ENCODE results near the gene PIPOX.

PIPOX gene

DNA sequence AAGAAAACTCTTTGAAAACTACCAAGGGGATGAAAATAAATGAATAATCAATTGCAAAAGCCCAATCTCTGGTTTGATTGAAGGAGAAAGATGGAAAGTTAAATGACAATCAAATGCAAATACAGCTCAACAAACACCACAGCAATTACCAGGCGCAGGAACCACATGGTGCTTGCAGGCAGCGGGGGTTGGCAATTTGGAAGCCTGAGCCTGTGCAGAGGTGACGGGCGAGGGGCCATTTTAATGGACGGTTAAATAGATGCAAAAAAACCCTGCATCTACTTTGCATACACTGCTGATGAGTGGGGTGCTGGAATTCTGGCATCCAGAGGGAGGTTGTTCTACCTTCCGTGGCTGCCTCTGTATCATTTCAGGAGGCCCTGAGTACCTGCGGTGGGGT is 32.4 kb upstream of the PIPOX start:
- Mint-ChIP-seq H3K27me3 (ENCODE audit: low read depth) (peaks cover 43% of the 10 kb centered on the region), H3K9me3 (no peaks in the 10 kb centered on the region), H3K4me3 (no peak overlapping the region), H3K36me3 (ENCODE audit: low read depth) (no peaks in the 10 kb centered on the region), H3K27ac (no peak overlapping the region), H3K4me1 (ENCODE audit: low read depth) (peaks cover 3% of the 10 kb centered on the region)

DNA sequence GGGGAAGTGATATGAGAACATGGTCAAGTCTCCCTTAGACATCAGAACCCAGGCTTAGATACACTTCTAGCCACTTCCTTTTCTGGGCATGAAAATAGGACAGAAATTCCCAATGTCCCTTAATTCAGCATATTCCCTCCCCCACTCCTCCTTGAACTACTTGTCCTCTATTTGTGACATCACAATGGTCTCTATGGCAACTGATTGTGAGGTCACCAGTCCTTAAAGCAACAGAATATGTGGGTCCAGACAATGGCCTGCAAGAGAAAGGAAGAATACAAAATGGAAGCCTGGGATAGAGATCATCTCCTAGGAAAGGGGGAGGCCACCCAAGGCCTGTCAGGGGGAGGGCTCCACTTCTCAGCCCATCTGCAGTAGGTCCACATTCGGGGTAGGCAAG is 30.4 kb upstream of the PIPOX start:
- Mint-ChIP-seq H3K27ac (no peak overlapping the region), H3K36me3 (ENCODE audit: low read depth) (no peaks in the 10 kb centered on the region), H3K27me3 (ENCODE audit: low read depth) (peaks cover 37% of the 10 kb centered on the region), H3K4me1 (ENCODE audit: low read depth) (no peaks in the 10 kb centered on the region), H3K9me3 (no peaks in the 10 kb centered on the region), H3K4me3 (no peak overlapping the region)

DNA sequence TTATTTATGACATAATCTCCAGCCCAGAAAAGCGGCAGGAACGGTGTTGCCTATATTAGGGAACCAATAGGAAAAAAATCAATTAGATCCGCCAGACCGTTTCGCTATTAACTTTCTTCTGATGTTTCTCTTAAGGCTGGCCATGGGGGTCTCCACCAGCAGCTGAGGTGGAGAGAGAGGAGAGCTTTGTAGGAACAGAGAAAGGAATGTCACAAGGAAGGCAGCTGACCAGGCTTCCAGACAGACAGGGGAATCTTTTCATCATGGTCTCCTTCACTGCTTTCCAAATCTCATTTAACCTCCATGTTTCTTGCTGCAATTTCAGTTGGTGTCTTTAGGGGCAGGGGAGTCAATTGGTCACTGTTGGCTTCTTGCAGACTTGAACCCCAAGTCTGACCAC is 28.2 kb upstream of the PIPOX start:
- no peak overlapping the region for H3K27ac Mint-ChIP-seq
- H3K4me3 Mint-ChIP-seq, result no peak overlapping the region
- H3K36me3 Mint-ChIP-seq (ENCODE audit: low read depth), result no peaks in the 10 kb centered on the region
- H3K9me3 Mint-ChIP-seq, result no peaks in the 10 kb centered on the region
- H3K27me3 Mint-ChIP-seq (ENCODE audit: low read depth), result peaks cover 38% of the 10 kb centered on the region
- peaks cover 4% of the 10 kb centered on the region for H3K4me1 Mint-ChIP-seq (ENCODE audit: low read depth)

DNA sequence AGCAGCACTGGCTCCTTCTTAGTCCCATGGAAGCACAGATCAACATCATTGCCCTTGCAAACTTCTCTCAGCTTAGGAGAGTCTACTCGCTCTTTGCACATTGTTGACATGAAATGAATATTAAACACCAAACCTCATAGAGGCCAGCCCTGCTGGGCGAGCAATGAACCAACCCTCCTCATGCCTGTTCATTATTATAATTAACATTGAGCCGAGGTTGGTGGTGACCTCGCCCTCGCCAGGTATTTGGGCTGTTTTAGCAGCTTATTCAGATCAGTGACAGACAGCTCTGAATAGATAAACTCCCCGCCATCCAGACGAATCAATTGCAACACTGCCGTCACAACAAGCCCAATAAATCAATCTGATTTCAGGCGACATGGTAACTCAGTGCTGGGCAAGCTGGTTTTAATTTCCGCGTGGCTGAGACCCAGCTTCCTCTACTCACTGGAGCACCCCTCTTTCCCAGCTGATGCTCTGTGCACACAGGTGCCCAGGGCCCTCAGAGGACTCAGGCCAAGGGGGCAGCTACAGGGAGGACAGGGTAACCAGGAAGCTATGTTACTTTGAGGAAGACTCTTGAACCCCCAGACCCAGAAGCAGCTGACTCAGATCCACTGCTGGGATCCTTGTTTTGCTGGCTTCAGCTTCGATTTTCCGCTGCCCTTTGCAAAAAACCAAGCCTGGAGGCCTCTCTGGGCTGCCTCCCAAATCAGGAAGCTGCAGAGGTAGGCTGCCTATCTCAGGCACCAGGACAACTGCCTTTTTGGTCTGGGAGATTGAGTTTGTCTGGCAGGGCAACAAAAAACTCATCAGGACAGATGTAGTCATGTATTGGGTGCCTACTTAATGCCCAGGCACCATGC is 26.4 kb upstream of the PIPOX start:
- H3K27me3 Mint-ChIP-seq (ENCODE audit: low read depth), result peaks cover 41% of the 10 kb centered on the region

DNA sequence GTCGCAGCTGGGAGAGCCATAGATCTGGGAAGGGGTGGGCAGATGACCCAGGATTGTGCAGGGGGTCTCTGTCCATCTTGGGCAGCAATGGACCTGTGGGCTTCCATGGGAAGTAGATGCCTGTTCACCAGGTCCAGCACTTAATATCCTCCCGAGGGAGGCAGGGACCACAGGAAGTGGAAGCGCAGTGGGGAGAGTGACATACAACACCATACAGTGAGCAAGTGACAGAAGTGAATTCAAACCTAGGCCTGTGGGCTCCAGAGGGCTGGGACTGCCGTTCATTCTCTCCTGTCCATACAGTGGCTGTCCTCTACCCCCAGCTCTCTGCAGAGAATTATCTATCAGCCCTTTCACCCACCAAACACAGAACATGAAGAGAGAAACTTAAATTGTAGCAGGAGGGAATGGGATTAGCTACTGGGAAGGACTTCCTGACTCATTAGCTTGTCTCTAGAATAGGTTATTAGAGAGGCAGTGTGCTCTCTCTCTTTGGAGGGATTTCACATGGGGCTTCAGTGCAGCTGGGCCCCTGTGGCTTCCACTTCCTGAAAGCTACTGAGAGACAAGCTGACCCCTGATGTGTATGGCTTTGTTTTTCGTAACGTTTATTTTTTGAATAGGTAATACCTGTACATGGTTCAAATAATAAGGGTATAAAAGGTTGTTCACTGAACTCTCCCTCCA is 24.0 kb upstream of the PIPOX start:
- peaks cover 6% of the 10 kb centered on the region for H3K4me1 Mint-ChIP-seq (ENCODE audit: low read depth)
- H3K27ac Mint-ChIP-seq, result no peak overlapping the region
- H3K9me3 Mint-ChIP-seq, result no peaks in the 10 kb centered on the region
- peaks cover 1% of the 10 kb centered on the region for H3K36me3 Mint-ChIP-seq (ENCODE audit: low read depth)
- peaks cover 59% of the 10 kb centered on the region for H3K27me3 Mint-ChIP-seq (ENCODE audit: low read depth)
- H3K4me3 Mint-ChIP-seq, result no peak overlapping the region

More for the DNA sequence above, 26.4 kb upstream of the PIPOX start:
- Mint-ChIP-seq H3K4me1 (ENCODE audit: low read depth) (peaks cover 6% of the 10 kb centered on the region), H3K9me3 (no peaks in the 10 kb centered on the region), H3K4me3 (no peak overlapping the region), H3K27ac (no peak overlapping the region), H3K36me3 (ENCODE audit: low read depth) (peaks cover 1% of the 10 kb centered on the region)

DNA sequence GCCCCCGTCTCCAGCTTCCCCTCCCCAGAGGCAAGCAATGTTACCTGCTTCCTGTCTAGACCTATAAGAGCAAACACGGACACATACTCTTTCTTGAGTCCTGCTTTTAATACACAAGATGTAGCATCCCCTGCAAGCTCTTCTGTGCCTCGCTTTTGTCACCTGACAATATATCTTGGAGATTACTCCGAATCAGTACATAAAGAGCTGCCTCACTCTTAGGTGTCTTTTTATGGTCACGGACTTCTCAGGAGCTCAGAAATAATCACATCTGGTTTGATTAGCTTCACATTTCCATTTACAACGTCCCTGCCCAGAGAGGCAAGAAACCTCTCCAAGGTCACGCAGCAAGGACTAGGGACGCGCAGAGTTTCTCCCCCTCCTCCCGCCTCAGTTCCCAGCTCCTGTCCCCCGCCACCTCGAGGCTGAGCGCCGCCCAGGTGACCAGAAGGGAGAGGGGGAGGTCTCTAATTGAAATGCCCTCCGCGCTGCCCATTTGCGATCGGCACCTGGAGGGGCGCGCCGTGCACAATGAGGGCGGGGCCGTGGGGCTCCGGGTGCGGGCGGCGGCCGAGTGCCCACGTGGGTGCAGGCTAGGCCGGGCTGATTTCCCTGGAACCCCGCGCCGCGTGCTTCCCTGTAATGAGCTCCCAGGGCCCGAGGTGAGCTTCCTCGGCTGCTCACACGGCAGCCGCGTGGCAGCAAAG is 23.3 kb upstream of the PIPOX start:
- peaks cover 55% of the 10 kb centered on the region for H3K27me3 Mint-ChIP-seq (ENCODE audit: low read depth)
- peaks cover 6% of the 10 kb centered on the region for H3K4me1 Mint-ChIP-seq (ENCODE audit: low read depth)
- peaks cover 1% of the 10 kb centered on the region for H3K36me3 Mint-ChIP-seq (ENCODE audit: low read depth)
- H3K27ac Mint-ChIP-seq, result no peak overlapping the region
- no peaks in the 10 kb centered on the region for H3K9me3 Mint-ChIP-seq
- H3K4me3 Mint-ChIP-seq, result no peak overlapping the region

DNA sequence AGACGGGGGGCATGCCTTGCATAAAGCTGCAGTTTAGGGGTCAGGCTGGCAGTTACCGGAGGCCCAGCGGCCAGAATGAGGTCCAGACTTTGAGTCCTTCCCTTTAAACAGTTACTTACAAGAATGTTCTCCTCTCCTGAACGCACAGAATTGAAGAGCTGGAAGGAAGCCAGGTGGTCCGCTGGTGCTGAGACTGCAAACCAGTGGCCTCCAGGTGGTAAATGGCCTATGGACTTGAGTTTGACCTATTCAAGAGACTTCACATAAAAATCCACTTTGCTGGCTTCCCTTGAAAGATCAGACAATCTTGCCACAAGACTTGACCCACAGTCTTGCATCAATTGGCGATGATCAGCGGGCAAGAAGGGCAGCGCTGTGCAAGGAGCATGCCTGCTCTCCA is 22.4 kb upstream of the PIPOX start:
- Mint-ChIP-seq H3K36me3 (ENCODE audit: low read depth) (peaks cover 1% of the 10 kb centered on the region), H3K9me3 (no peaks in the 10 kb centered on the region), H3K27ac (no peak overlapping the region), H3K4me1 (ENCODE audit: low read depth) (peaks cover 6% of the 10 kb centered on the region), H3K27me3 (ENCODE audit: low read depth) (peaks cover 55% of the 10 kb centered on the region), H3K4me3 (no peak overlapping the region)

DNA sequence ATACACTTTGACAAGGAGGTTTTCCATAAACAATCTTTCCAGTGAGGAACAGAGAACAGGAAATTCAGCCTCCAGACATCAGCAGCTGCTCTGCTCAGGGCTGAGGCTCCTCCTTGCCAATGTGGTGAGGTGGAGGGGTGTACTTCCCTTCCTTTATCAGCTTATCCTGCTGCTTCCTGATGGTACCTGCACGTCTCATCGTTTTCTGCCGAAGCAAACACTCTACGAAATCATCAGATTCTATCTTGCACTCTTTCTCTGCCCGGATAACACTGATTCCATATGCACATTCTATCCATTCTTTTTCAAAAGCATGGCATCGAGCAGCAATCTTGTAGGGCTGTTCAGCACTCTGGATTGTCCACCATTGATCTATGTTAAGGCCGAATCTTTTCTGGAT is 21.7 kb upstream of the PIPOX start:
- Mint-ChIP-seq H3K36me3 (ENCODE audit: low read depth) (peaks cover 1% of the 10 kb centered on the region), H3K9me3 (no peaks in the 10 kb centered on the region), H3K27ac (no peak overlapping the region), H3K4me3 (no peak overlapping the region), H3K27me3 (ENCODE audit: low read depth) (peaks cover 55% of the 10 kb centered on the region), H3K4me1 (ENCODE audit: low read depth) (peaks cover 6% of the 10 kb centered on the region)

DNA sequence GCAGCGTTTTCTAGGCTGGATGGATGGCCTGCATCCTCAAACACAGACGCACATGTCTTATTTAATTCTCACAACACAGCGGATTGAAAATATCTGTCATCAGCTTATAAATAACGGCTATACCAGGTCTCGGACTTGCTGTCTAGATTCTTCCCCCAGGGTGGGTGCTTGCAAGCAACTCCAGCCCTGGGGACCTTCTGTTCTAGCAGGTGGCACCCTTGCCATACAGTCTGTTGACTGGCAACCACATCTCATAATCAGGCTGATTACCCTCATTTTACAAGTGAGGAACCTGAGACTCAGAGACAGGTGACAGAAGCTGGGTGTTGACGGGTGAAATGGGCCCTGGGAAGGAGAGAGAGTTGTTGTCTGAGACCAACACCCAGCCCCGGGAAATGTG is 20.9 kb upstream of the PIPOX start:
- peaks cover 6% of the 10 kb centered on the region for H3K4me1 Mint-ChIP-seq (ENCODE audit: low read depth)
- peaks cover 1% of the 10 kb centered on the region for H3K36me3 Mint-ChIP-seq (ENCODE audit: low read depth)
- peaks cover 51% of the 10 kb centered on the region for H3K27me3 Mint-ChIP-seq (ENCODE audit: low read depth)
- no peak overlapping the region for H3K4me3 Mint-ChIP-seq
- no peak overlapping the region for H3K27ac Mint-ChIP-seq
- no peaks in the 10 kb centered on the region for H3K9me3 Mint-ChIP-seq

DNA sequence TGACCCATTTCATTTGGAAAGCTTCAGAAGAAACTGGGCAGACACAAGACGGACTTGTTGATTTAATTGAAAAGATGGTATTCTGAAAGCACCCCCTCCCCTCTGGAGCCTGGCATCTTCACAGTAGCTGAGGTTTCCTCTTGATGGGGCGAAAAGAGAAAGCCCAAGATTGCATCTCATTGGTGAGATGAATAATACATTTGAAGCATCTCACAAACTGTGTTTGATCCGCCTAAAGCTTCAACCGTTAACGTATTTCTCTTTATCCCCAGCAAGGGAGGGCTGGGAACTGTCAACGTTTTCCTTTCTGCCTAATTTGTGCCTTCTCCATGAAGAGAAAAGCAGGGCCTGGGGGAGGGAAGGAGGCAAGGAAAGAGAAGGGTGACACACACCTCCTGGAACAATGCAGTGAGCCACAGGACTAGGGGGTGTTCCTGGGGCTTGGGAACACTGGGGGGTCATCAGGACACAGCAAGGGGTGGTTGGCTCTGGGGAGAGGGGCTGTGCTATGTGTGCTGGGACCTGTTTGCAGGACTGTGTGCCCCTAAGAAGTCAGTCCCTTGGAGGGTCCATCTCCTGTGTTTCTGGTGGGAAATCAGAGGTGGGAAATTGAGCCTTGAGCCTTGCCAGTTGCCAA is 18.5 kb upstream of the PIPOX start:
- Mint-ChIP-seq H3K4me1 (ENCODE audit: low read depth) (peaks cover 4% of the 10 kb centered on the region), H3K27me3 (ENCODE audit: low read depth) (peaks cover 43% of the 10 kb centered on the region), H3K36me3 (ENCODE audit: low read depth) (peaks cover 1% of the 10 kb centered on the region), H3K27ac (no peak overlapping the region), H3K4me3 (no peak overlapping the region), H3K9me3 (no peaks in the 10 kb centered on the region)

DNA sequence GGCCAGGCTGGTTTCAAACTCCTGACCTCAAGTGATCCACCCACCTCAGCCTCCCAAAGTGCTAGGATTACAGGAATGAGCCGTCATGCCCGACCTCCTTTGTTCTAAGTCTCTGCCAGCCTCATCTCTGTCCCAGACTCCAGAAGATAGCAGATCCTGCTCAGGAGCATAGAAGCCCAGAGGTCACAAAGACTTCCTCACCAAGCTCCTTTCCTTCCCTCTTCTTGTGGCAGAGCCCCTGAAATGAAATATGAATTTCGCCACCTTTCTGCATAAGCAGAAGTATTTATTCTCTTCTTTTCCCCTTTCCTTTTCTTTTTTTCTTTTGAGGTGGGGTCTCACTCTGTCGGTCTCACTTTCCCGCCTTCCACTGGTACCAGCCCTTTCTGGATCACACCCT is 11.5 kb upstream of the PIPOX start:
- Mint-ChIP-seq H3K27me3 (ENCODE audit: low read depth) (peaks cover 65% of the 10 kb centered on the region), H3K27ac (no peak overlapping the region), H3K36me3 (ENCODE audit: low read depth) (no peaks in the 10 kb centered on the region), H3K4me1 (ENCODE audit: low read depth) (no peaks in the 10 kb centered on the region), H3K9me3 (peaks cover 9% of the 10 kb centered on the region), H3K4me3 (no peak overlapping the region)

DNA sequence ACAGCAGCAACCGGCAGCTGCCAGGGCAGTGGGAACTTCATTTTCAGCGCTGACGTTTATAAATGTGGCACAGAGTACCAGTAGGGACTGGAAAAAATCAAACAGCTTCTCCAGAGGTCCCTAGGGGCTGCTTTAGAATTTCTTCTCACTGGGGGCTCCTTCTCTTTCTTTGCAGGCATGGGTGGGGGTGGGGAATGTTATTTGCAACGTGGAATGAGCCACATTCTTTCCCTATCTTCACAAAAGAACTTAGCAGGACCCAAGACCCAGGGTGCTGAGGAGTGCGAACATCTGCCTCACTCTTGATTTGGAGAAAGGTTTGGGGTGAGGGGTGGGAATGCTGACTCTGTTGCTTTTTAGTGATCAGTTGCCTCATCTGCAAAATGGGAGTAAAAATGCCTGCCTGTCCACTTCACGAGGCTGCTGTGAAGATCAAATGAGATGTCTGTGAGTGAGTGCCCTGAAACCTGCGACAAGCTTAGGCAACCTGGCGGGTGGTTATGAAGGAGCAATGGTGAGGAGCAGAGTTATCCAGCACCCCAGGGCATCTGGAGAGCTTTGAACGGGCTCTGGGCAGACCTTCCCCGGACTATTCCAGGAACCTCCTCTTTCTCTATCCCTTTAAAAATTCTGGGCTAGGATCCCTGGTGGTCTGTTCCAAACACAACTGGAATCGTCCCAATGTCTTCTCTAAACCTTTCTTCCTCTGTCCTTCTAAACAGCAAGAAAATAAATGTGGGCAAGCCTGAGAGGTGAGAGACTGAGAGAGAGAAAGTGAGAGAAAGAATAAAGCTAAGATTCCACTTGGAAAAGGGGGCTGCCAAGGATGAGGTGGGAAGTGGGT is 10.7 kb upstream of the PIPOX start:
- H3K4me1 Mint-ChIP-seq (ENCODE audit: low read depth), result no peaks in the 10 kb centered on the region
- H3K36me3 Mint-ChIP-seq (ENCODE audit: low read depth), result no peaks in the 10 kb centered on the region
- H3K4me3 Mint-ChIP-seq, result no peak overlapping the region
- H3K27ac Mint-ChIP-seq, result no peak overlapping the region
- H3K27me3 Mint-ChIP-seq (ENCODE audit: low read depth), result peaks cover 65% of the 10 kb centered on the region
- H3K9me3 Mint-ChIP-seq, result peaks cover 9% of the 10 kb centered on the region

DNA sequence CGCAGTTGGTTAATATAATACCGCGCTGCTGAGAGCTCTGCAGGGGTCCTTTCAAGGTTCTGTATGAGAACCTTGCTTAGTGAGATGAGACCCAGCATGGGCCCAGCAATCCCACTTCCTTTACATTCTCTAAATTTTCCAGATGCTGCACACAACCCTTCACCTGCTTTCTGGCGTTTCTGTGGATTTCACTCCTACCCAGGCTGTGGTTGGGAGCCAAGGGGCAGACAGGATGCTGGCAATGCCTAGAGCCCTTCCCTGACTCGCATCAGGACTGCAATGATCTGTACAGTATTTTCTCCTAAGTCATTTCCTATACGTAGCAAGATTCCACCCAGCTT is 10.1 kb upstream of the PIPOX start:
- Mint-ChIP-seq H3K4me1 (ENCODE audit: low read depth) (no peaks in the 10 kb centered on the region), H3K27me3 (ENCODE audit: low read depth) (peaks cover 63% of the 10 kb centered on the region), H3K27ac (no peak overlapping the region), H3K9me3 (peaks cover 9% of the 10 kb centered on the region), H3K36me3 (ENCODE audit: low read depth) (no peaks in the 10 kb centered on the region), H3K4me3 (no peak overlapping the region)

DNA sequence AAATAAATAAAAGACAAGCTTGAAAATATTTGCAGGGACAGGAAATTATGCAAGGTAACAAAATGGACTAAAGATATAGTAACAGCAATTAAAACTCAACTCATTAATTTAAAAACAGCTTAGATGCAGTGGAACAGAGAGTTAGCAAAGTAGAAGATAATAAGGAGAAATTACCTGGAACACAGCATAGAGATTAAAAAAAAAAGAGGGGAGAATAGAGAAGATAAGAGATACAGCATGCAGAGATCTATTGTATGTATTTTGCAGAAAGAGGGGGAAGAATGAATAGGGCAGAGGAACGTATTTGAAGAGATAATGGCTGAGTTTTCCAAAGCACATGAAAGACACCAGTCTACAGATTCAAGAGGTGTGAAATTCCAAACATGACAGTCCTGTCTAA is 8.4 kb upstream of the PIPOX start:
- Mint-ChIP-seq H3K27me3 (ENCODE audit: low read depth) (peaks cover 53% of the 10 kb centered on the region), H3K36me3 (ENCODE audit: low read depth) (no peaks in the 10 kb centered on the region), H3K4me1 (ENCODE audit: low read depth) (no peaks in the 10 kb centered on the region), H3K9me3 (peaks cover 9% of the 10 kb centered on the region), H3K27ac (no peak overlapping the region), H3K4me3 (no peak overlapping the region)
